Measurements from ENCODE around the gene NAT9.

DNA sequence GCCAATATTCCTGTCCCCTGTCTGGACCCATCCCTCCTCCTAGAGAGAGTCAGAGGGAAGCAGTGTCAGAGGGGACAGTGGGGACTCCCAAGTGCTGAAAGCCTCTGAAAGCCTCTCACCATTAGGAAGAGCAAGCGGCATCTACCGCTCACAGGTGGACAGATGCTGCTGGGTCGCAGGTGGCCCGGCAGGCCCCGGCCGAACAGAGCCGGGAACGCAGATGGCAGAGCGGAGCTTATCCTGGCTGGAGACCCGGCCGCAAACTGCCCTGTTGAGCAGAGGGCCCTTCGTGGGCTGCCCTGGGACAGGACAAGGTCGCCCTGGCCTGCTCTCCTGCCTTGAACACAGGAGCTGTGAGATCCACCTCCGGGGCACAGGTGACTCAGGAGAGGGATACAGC is 23.0 kb upstream of the NAT9 start:
- TF ChIP-seq POLR2A (IDR thresholded peaks at IDR 0.05; ENCODE audit: low read depth, low read length) (no peak), EZH2 (IDR thresholded peaks at IDR 0.05; ENCODE audit: borderline replicate concordance, low read depth, low read length, severe bottlenecking) (no peak), POLR2AphosphoS5 (IDR thresholded peaks at IDR 0.05; ENCODE audit: insufficient read depth, low read depth, low read length) (no peak), MYC (IDR thresholded peaks at IDR 0.05; ENCODE audit: low read depth, low read length) (no peak), GATA2 (IDR thresholded peaks at IDR 0.05; ENCODE audit: insufficient read depth, insufficient read length, low read depth, low read length) (no peak)
- TF ChIP-seq, protein P1, sequence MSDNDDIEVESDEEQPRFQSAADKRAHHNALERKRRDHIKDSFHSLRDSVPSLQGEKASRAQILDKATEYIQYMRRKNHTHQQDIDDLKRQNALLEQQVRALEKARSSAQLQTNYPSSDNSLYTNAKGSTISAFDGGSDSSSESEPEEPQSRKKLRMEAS (IDR thresholded peaks at IDR 0.05; ENCODE audit: insufficient read depth, insufficient read length) = no peak
- TF ChIP-seq, protein P2, sequence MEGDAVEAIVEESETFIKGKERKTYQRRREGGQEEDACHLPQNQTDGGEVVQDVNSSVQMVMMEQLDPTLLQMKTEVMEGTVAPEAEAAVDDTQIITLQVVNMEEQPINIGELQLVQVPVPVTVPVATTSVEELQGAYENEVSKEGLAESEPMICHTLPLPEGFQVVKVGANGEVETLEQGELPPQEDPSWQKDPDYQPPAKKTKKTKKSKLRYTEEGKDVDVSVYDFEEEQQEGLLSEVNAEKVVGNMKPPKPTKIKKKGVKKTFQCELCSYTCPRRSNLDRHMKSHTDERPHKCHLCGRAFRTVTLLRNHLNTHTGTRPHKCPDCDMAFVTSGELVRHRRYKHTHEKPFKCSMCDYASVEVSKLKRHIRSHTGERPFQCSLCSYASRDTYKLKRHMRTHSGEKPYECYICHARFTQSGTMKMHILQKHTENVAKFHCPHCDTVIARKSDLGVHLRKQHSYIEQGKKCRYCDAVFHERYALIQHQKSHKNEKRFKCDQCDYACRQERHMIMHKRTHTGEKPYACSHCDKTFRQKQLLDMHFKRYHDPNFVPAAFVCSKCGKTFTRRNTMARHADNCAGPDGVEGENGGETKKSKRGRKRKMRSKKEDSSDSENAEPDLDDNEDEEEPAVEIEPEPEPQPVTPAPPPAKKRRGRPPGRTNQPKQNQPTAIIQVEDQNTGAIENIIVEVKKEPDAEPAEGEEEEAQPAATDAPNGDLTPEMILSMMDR (IDR thresholded peaks at IDR 0.05; ENCODE audit: extremely low read depth in 1 of 2, insufficient read depth in 1 of 2, low read depth in 1 of 2, low read length in 2 of 2) = no peak

All from endothelial cell of umbilical vein (primary cell).